Inflammatory macrophage treated with lipopolysaccharide for 1 hour (primary cell): ENCODE data around the gene GDF9.
"Not testable (repeated sequence)": the region's sequence is repeated elsewhere in the genome, so short reads cannot be mapped to it uniquely, and the experiment has no call there.

ENCODE experiments used
- DNase-seq, 2 donors: peaks; one replicate each; pipeline ENCODE4 v3.0.0-alpha.2; 2020 to 2022

GDF9 gene

GRCh38 chr5:132871459-132872284 is 5.4 kb upstream of the GDF9 start:
- DNase-seq, result no peak

DNA sequence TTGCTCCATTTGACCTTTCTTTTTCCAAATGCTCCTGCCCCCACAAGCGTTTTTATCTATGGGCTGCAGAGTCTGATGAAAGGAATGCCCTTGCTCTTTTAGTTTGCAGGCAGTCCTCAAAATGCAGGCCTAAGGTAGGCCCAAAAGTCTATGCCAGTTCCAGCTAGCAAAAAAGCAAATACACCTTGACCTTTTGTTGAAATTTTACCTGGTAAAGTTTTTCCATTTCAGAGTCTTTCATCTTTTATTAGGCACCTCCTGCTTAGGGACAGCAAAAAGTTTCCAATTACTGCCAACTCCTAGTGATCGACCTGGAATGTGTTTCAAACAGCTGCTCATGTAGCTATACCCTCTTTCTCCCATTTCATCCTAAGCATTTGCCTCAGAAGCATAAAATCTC is 4.5 kb upstream of the GDF9 start:
- no peak for DNase-seq

GRCh38 chr5:132868754-132869153 is 2.5 kb upstream of the GDF9 start:
- DNase-seq, result no peak

DNA sequence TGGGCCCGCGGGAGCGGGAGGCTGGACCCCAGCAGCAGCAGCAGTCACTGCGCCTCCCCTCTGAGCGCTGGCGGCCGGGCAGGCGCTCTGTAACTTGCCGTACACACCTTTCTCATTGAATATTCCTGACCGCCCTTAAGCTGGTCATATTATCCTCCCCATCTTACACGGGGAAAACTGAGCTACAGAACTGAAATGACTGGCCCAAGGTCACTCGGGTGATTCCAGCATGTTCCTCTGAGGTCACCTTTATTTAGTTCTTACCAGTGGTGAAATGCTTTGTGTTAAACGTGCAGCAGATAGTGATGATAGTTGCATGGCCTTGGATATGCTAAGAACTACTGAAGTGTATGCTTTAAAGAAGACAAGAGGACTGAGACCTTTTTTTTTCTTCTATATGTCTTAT is 780 bp upstream of the GDF9 start:
- DNase-seq, result no peak

DNA sequence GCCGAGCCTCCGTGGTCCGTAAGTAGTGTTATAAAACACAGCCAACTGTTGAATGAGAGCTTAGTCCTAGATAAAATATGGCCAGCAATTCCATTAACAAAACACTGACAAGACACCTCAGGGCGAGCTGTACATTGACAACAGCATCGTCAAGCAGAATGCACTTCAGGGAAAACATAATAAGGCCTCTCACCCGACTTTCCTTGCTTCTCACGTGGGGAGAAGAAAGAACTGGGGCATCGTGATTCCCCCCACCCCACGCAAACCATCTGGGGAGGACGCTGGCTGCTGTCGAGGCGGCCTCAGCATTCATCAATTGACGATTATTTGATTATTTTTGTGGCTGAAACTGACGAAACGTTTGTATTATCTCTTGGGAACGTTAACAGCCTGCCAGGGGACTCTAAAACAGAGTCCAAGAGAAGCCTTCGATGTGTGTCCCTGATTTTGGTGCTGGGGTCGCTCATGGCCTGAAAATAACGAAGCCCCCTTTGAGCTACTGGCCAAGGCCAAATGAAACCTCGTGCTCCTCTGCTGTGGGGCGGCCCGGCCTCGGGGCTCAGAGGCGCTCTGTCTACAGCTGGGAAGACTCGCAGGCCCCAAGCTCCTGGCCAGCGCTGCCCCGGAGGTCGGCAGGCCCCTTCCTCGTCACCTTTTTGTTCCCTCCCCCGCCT is 464 bp downstream of the GDF9 start:
- DNase-seq, result no peak

- no peak for DNase-seq
Observed at GRCh38 chr5:132860742-132861141, 5.5 kb downstream of the GDF9 start.

DNA sequence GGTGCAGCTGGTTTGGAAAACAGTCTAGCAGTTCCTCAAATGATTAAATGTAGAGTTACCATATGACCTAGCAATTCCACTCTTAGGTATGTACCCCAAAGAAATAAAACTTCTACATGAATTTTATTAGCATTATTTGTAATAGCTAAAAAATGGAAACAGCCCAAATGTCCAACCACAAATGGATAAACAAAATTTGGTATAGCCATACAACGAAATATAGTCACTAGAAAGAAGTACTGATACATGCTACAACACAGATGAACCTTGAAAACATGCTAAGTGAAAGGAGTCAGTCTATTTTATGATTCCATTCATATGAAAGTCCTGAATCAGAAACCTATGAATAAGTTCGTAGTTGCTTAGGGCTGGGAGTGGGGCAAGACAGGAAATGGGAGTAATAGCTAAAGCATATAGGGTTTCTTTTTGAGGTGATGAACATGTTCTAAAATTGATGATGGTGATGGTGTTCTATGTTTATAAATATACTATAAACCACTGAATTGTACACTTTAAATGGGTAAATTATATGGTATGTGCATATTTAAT is 6.3 kb downstream of the GDF9 start:
- no peak for DNase-seq

DNA sequence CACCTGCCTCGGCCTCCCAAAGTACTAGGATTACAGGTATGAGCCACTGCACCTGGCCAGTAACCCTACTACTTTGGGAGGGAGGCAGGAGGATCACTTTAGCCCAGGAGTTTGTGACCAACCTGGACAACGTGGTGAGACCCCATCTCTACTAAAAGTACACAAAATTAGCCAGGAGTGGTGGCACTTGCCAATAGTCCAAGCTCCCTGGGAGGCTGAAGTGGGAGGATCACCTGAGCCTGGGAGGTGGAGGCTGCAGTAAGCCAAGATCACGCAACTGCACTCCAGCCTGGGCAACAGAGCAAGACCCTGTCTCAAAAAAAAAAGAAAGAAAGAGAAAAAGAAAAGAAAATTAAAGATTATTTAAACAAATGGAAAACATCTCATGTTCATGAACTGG is 10.3 kb downstream of the GDF9 start:
- DNase-seq, result no peak

GRCh38 chr5:132854992-132855391 is 11.3 kb downstream of the GDF9 start:
- DNase-seq, result not testable (repeated sequence)

- no peak for DNase-seq
Observed at GRCh38 chr5:132854301-132854700, 12.0 kb downstream of the GDF9 start.

DNA sequence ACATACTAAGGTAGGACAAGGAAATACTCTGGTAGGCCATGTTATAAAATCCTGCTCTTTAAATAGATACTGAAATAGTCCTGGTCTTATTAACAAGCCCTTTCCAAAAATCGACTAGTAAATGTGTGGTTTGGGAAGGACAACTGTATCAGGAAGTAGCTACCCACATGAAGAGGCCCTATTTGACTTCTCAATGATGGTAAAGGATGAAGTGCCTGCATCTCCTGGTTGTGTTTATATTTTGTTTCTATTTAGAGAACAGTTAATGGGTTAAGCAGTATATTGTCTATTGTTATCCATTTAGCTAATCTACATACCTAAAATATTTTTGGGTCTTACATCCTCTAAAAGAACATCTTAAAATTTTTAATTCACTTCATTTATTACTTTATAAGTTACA is 12.5 kb downstream of the GDF9 start:
- no peak for DNase-seq

GRCh38 chr5:132853323-132853722 is 12.9 kb downstream of the GDF9 start:
- DNase-seq, result no peak

GRCh38 chr5:132850066-132850465 is 16.2 kb downstream of the GDF9 start:
- DNase-seq, result no peak

DNA sequence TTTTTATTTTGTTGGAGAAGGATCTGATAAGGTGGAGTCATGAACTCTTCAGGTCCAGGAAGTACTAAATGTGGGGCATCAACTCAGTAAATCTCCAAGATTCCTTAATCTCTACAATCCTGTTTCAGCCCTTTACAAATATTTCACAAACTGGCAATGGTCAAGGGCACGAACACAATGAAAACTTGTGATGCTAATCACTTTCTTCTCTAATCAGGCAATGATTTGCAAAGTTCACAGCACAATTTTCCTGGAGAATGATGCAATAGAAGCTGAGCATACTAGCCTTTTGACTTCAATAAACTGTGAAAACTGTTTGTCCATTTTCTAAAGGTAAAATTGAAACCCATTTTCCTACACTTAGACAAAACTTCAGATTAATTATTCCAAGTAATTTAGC is 16.9 kb downstream of the GDF9 start:
- no peak for DNase-seq

DNA sequence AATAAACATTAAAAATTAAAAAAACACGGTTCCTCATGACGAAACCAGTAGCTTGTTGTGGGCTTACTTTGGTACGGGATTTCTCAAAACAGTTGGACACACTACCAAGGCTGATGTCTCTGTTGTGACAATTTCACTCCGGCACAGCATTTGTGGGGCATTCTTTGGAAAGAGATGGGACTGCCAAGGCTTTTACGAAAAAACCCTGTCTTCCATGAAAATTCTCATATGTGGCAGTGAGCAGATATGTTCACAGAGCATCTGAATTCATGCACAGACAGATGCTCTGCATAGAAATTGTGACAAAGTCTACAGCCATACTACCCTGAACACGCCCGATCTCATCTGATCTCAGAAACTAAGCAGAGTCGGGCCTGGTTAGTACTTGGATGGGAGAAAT is 18.0 kb downstream of the GDF9 start:
- no peak for DNase-seq

GRCh38 chr5:132841305-132841704 is 25.0 kb downstream of the GDF9 start:
- peak; percentile 42 to 45 for DNase-seq

DNA sequence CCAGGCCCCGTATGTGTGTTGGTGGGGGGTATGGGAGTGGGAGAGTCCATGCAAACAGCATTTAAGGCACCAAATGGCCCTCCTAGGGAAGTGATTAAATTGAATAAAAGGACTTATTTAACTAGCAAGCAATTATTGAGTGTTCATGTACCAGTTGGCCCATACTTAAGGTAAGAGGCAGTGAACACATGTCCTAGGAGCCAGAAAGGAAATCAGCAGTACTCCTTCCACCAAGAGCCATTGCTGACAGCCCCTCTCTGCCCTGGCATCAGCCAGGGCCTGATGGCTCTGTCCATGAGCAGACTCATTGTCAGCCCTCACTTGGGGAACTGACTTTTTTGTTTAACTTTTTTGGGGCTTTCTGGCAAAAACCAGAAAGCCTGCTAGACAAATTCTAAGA is 25.4 kb downstream of the GDF9 start:
- DNase-seq, result no peak

GRCh38 chr5:132840313-132840712 is 26.0 kb downstream of the GDF9 start:
- no peak for DNase-seq

DNA sequence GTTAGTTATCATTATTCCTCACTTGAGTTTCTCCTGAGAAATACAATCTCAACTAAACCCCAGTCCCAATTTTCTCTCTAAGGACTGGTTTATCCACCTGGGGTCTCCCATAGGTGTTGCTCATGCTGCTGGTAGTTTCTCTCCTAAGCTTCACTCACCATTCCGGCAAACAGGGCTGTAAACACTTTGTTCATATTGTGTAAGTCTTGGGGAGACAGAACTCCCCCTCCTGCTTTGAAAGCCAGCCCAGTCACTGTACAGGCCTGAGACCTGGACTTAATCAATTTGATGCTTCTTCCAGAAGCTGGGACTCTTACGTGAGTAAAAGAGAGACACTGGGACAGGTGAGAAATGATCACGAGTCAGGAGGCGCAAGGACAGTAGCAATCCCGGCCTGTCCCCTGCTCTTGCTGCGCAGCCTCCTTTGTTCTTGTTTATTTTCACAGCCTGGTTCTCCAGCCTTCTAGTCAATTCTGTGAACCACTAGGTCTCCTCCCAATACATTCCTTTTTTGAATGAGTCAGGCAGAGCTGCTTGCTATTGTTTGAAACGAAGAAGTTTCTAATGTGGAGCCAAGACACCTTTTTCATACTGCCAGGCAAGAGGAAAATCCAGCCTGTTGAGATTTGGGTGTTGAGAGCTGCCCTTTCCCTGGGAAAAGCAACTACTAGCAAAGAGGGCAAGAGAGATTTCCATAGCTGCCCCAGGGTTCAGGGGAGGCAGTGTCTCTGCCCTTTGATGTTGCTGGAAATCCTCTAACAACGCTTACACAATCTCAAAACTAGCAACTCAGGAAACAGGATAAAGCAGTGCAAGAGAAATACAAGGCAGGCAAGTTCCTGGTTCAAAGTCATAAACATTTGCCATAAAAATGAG is 26.6 kb downstream of the GDF9 start:
- no peak for DNase-seq

DNA sequence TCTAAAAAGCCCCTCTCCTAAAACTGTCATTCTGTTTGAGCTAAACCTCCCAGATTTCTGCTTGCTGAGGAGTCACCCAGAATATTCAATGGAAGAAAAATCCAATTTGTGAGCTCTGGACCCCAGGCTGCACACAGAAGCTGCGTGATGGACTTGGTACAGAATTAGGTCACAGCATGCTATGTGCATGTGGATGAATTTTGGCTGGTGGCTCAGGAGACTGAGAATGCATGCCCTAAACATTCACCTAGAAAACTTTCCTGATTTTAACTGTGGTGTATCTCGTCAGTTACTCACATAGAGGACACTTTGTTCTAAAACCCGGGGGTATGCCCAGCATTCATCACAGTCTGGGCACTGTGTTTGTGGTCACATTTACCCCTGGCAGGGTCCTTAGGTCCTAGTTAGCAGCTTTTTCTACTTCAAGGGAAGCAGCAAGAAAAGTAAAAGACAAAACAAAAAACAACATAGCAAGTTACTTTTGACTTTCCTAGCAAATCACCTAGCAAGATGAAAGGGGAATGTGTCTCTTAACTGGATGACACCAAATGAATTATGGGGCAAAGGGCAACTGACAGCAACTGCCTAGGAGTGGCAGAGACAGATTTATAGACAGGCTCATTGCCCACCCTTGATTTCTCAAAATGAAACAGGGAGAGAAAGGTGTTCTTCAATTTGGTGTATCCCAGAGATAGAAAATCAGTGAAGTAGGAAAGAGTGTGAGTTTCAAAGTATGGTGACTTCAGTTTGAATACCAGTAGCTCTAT is 27.6 kb downstream of the GDF9 start:
- no peak for DNase-seq

- DNase-seq, result no peak
Observed at GRCh38 chr5:132837868-132838267, 28.4 kb downstream of the GDF9 start.

DNA sequence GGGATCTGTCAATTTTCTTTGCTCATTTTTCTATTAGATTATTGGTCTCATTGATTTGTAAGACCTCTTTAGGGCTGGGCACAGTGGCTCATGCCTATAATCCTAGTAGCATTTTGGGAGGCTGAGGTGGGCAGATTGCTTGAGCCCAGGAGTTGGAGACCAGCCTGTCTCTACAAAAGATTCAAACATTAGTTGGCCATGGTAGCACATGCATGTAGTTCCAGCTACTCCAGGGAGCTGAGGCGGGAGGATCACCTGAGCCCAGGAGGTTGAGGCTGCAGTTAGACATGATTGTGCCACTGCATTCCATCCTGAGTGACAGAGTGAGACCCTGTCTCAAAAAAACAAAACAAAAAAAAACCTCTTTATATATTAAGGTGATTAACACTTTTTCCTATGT is 29.4 kb downstream of the GDF9 start:
- DNase-seq, result no peak

DNA sequence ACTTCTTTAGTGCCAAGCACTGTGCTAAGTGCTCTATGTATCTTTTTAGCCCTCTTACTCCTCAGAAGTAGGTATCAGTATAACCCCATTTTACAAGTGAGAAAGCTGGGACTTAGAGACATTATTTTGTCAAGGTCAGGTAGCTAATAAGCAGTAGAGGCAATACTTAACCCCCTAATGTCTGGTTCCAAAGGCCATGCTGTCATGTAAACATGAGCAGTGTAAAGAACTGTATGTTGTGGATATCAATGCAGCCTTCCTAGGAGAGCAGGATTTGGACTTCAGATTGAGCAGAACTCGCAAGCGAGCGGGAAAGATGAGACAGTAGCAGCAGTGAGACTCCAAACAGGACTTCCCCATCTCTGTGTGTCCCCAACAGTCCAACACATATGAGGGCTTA is 32.2 kb downstream of the GDF9 start:
- no peak for DNase-seq
